Right lobe of liver (tissue), 4 donors: ENCODE results near the gene ADPRH.
"Not testable (repeated sequence)": the region's sequence is repeated elsewhere in the genome, so short reads cannot be mapped to it uniquely, and the experiment has no call there.

Experiments
- CTCF ChIP-seq, 4 donors: fragments of 200-600 bp in 3 of 4; fragments of 450-650 bp in 1 of 4; IDR thresholded peaks; one replicate each; pipeline versions ENCODE4 v1.5.1 to v1.8.0; 2016 to 2022; ENCODE audit warnings: antibody characterized with exemption in 4 of 4, mild to moderate bottlenecking in 2 of 4
- POLR2A ChIP-seq: fragments of 450-650 bp; IDR thresholded peaks from one replicate; pipeline ENCODE4 v1.6.1; 2017; ENCODE audit warnings: antibody characterized with exemption, mild to moderate bottlenecking
- donor health status: DM: no; HTN: no; CAD: no.
- donor health status: DM: no; HTN: no; CAD: no.
- donor health status: DM: no; HTN: yes; CAD: no.

- TF ChIP-seq CTCF (IDR thresholded peaks at IDR 0.05); POLR2A: not testable (repeated sequence)
These were observed 26.4 kb upstream of the ADPRH start for GRCh38 chr3:119552928-119553327.
